Hippocampal formation (tissue), 2 donors: ENCODE results near the gene ABCA1.
"Not testable (repeated sequence)": the region's sequence is repeated elsewhere in the genome, so short reads cannot be mapped to it uniquely, and the experiment has no call there.

Source experiments
- DNase-seq, 2 donors: peaks; one replicate each; lab custom pipeline; 2025; lab: John Stamatoyannopoulos, UW

Gene ABCA1

GRCh38 chr9:104769655-104770054 lies 158.3 kb downstream of the ABCA1 start:
- no peak for DNase-seq

DNA sequence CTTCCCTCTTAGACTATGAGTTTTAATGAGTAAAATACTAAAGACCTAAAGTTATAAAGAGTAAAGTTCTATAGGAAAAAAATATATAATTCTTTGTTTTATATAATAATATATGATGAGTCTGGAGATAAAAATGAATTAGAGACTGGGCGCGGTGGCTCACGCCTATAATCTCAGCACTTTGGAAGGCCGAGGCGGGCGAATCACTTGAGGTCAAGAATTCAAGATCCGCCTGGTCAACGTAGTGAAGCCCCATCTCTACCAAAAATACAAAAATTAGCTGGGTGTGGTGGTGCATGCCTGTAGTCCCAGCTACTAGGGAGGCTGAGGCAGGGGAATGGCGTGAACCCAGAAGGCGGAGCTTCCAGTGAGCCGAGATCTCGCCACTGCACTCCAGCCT lies 158.9 kb downstream of the ABCA1 start:
- DNase-seq: not testable (repeated sequence)

GRCh38 chr9:104767507-104767906 lies 160.4 kb downstream of the ABCA1 start:
- DNase-seq: no peak

DNA sequence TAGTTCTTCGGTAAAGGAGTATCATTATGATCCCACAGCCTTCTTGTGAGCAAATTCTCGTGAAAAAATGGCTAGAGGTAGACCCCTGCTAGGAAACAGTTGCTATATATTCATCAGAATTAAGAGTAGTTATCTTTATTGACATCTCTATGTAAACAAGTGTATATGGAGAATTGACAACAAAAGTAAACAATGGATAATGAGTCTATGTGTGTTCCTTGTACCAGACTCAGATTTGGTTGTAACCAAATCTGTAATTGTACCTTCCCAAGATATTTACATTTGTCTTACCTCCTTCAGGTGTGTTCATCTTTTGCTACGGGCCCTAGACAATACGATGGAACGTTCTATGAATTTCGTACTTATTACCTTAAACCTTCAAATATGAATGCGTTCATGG lies 161.9 kb downstream of the ABCA1 start:
- no peak for DNase-seq

DNA sequence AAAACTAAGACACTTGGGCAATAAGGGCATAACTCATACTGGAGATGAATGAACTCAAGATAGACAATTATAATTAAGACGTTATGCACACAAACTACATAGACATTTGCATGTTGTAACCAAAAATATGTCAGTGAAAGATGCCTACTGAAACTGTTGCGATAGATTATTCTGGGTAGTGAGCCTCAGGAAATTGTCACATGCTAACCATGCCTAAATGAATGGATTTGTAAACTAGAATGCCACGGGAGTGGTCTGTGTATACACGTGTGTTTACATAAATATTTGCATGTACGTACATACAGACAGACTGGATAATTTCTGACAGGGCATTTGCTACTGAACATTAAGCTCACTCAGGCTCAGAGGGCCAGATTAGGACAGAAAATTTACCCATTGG lies 162.8 kb downstream of the ABCA1 start:
- no peak for DNase-seq

DNA sequence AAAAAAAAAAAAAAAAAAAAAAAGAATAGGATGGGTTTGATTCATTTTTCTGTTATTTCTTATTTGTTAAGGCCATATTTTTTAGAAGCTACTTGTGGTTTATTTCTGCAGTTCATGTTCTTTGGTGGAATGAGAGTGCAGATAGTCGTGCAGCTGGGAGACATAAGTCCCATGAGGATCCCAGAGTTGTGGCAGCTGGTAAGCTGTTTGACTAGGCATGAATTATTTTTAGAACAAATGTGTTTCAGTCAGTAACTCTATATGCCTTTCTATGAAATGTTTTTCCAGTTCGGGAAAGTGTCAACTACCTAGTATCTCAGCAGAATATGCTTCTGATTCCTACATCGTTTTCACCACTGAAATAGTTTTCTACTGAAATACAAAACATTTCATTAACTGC lies 169.0 kb downstream of the ABCA1 start:
- DNase-seq: no peak

- DNase-seq: no peak
Observed at GRCh38 chr9:104750185-104750767, 177.7 kb downstream of the ABCA1 start.

GRCh38 chr9:104748359-104749031 lies 179.5 kb downstream of the ABCA1 start:
- DNase-seq: no peak

DNA sequence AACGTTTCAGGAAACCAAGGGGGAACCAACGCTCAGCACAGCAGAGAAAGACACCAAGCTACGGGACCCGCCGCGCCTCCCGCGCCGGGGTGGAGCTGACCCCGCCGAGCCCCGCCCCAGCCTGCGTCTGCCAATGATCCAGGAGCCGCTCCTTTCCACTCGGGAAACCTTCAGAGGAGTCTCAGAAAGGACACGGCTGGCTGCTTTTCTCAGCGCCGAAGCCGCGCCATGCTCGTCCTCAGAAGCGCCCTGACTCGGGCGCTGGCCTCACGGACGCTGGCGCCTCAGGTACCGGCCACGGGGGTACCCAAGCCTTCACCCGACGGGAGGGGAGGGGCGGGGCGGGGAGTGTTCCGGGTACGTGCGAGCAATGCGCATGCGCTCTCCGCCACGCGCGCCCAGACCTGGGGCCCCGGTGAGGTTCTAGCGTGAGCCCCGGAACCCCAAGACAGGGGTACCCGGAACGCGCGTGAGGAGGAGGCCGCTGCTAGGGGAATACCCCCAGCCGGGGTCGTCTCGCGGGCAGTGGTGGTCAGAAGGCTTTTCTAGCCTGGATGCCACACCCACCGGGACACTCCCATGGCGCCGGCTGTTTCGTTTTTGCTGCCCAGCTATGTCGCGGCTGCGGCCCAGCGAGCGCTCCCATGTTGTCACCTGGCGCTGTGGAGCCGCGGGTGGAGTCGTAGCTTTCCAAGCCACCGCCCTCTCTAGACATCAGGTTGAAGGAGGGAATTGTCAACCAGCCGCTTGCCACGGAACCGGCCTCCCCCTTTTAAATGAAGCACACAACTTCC lies 180.2 kb downstream of the ABCA1 start, which contains the start of gene NIPSNAP3A:
Gene NIPSNAP3A, plus strand, starts transcription at position 119 of the 794 bp plus-strand sequence. Its CDS starts 110 bp downstream, at position 229.
- peak; percentile 82 to 92 for DNase-seq

DNA sequence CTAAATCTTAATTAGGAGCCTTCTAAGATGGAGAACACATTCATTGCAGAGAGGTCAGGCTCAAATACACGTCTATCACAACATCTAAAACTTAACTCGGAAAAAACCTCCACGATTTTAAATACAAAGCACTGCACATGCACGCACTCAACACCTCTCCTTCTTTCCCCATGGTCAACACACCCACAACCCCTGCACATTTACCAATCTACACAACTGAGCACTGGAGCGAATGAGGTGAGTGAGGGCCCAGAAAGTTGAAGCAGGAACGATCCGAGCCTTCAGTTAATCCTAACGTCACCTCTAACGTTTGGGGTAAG lies 180.8 kb downstream of the ABCA1 start:
- DNase-seq: no peak

- no peak for DNase-seq
Observed at GRCh38 chr9:104746798-104747197, 181.2 kb downstream of the ABCA1 start.

DNA sequence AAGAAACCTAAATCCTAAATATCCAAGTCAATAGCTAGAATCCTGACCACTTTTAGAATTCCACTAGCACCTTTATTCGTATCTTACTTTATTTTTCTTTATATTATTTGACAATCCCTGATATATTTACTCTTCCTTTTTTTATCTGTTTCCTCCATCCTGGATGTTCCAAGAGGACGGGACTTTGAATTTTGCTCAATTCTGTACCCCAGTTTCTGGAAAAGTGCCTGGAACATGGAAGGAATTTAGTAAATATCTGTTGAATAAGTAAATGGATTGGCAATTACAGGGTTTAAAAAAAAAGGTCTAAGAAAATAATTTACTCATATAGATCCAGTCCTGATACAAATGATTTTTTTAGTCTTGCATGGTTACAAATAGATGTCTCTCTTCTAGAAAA lies 181.7 kb downstream of the ABCA1 start:
- no peak for DNase-seq

- DNase-seq: no peak
Observed at GRCh38 chr9:104745852-104746251, 182.1 kb downstream of the ABCA1 start.

- peak; percentile 8 to 78 for DNase-seq
Observed at GRCh38 chr9:104743376-104743985, 184.5 kb downstream of the ABCA1 start.

DNA sequence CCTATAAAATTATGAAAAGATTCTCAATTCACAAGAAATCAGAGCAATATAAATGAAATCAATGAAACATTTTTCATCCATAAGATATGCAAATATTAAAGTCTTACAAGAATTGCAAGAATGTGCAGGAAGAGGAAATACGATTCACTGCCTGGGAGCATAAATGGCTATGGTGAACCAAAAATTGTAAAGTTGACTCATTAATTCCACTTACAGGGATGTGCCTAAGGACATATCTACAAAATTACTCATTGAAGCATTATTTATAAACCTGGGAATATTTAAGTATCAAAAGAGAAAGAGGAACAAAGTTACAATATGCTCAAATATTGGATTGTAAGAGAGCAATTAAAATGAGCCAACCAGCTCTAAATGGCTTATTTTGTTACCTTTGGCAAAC lies 187.3 kb downstream of the ABCA1 start:
- no peak for DNase-seq

GRCh38 chr9:104738452-104738851 lies 189.5 kb downstream of the ABCA1 start:
- DNase-seq: no peak
